K562 (cell line): ENCODE measurements around the gene ITK. TPM values are rescaled to one million over a fixed set of nuclear protein-coding genes. Genes with fewer than 3 reads are reported as not detected.

ENCODE experiments used
- ARHGAP35 ChIP-seq: fragments of 450-650 bp; IDR thresholded peaks from 2 replicates; pipeline ENCODE4 v1.6.1; 2018; ENCODE audit not compliant: partially characterized antibody
- BMI1 ChIP-seq: fragments of 150-350 bp; IDR thresholded peaks from 2 replicates; pipeline ENCODE4 v1.6.1; 2014; ENCODE audit warnings: low read length
- ELF2 ChIP-seq: fragments of 250-450 bp; sonication (Bioruptor Pico); IDR thresholded peaks from 2 replicates; pipeline ENCODE4 v1.5.0; 2021; ENCODE audit warnings: mild to moderate bottlenecking
- HEY1 ChIP-seq: fragments of 250-450 bp; sonication (Bioruptor Pico); IDR thresholded peaks from 2 replicates; pipeline ENCODE4 v1.5.0; 2020; ENCODE audit warnings: mild to moderate bottlenecking, moderate library complexity, borderline replicate concordance
- HNRNPK ChIP-seq: fragments of 200-400 bp; formaldehyde crosslinking; IDR thresholded peaks from one replicate; pipeline ENCODE4 v1.6.1; 2018; ENCODE audit warnings: mild to moderate bottlenecking, low read depth, low read length; ENCODE audit not compliant: poor library complexity, severe bottlenecking
- KAT2B ChIP-seq: IDR thresholded peaks from one replicate; pipeline ENCODE4 v1.6.1; 2012; ENCODE audit warnings: low read depth, mild to moderate bottlenecking, control low read depth, inconsistent platforms, low read length, moderate library complexity
- MAFF ChIP-seq: IDR thresholded peaks from 2 replicates; pipeline ENCODE4 v1.6.1; 2012; ENCODE audit warnings: low read length, improper control_type of control experiment
- MECOM ChIP-seq: fragments of 250-450 bp; sonication (Bioruptor Pico); IDR thresholded peaks from 2 replicates; pipeline ENCODE4 v1.8.0; 2022; ENCODE audit warnings: inconsistent platforms
- NRF1 ChIP-seq, 2 experiments: fragments of 450-650 bp; IDR thresholded peaks in 1 of 2; conservative IDR thresholded peaks in 1 of 2; 2 replicates each; pipeline ENCODE4 v1.6.1; 2014; ENCODE audit warnings: mild to moderate bottlenecking in 2 of 2
- PURB ChIP-seq: sonication (generic); formaldehyde crosslinking; IDR thresholded peaks from 2 replicates; pipeline ENCODE4 v1.9.0; 2021; ENCODE audit warnings: low read depth, mild to moderate bottlenecking, missing genetic modification reagents
- ZNF175 ChIP-seq: fragments of 200-800 bp; sonication (Bioruptor generic); IDR thresholded peaks from 2 replicates; pipeline ENCODE4 v1.6.1; 2016; ENCODE audit warnings: low read depth, mild to moderate bottlenecking, missing genetic modification characterization, missing compliant biosample characterization
- ZNF589 ChIP-seq: fragments of 200-800 bp; sonication (Bioruptor generic); IDR thresholded peaks from 2 replicates; pipeline ENCODE4 v1.6.1; 2016; ENCODE audit warnings: low read depth, missing genetic modification characterization, missing compliant biosample characterization
- ZNF707 ChIP-seq: fragments of 250-450 bp; sonication (Bioruptor Pico); conservative IDR thresholded peaks from 2 replicates; pipeline ENCODE4 v1.8.0; 2022; ENCODE audit warnings: inconsistent platforms, mild to moderate bottlenecking, moderate library complexity
- polyA plus RNA-seq, 8 experiments: library from polyadenylated mRNA; depleted of rRNA in 4 of 8; stranded (reverse) in 5 of 8; unstranded in 3 of 8; fragments of >200 nt; fragmentation: Nextera tagmentation in 2 of 8; fragmentation: Illumina TruSeq in 1 of 8; extraction: Ambion mirVana in 2 of 8; extraction: Trizol in 1 of 8; gene quantifications; 2 replicates each; pipeline versions ENCODE4 v1.2.1 to v1.2.3, GENCODE V29; 2011 to 2014; ENCODE audit warnings: inconsistent platforms in 1 of 8, missing spikeins in 1 of 8
- total RNA-seq, 7 experiments: library from RNA; depleted of rRNA in 6 of 7; stranded (reverse); fragments of >200 nt in 6 of 7; fragmentation: Illumina TruSeq in 2 of 7; extraction: Trizol in 2 of 7; gene quantifications; 2 replicates each; pipeline versions ENCODE4 v1.2.1 to v1.2.3, GENCODE V29; 2011 to 2021; ENCODE audit warnings: low replicate concordance in 1 of 7
- TF ChIP-seq, protein P1 (sequence below), 2 experiments: fragments of 450-650 bp; IDR thresholded peaks; 2 replicates each; pipeline ENCODE4 v1.6.1; 2016; ENCODE audit warnings: mild to moderate bottlenecking in 2 of 2, borderline replicate concordance in 1 of 2, low read depth in 1 of 2, moderate library complexity in 1 of 2

Gene ITK
- total and polyA plus RNA-seq, 9 of the 15 experiments (the other 6 are each of a cell fraction or from before 2014, with no cell fraction given), result 0.04 to 0.75 TPM; not detected in 7

DNA sequence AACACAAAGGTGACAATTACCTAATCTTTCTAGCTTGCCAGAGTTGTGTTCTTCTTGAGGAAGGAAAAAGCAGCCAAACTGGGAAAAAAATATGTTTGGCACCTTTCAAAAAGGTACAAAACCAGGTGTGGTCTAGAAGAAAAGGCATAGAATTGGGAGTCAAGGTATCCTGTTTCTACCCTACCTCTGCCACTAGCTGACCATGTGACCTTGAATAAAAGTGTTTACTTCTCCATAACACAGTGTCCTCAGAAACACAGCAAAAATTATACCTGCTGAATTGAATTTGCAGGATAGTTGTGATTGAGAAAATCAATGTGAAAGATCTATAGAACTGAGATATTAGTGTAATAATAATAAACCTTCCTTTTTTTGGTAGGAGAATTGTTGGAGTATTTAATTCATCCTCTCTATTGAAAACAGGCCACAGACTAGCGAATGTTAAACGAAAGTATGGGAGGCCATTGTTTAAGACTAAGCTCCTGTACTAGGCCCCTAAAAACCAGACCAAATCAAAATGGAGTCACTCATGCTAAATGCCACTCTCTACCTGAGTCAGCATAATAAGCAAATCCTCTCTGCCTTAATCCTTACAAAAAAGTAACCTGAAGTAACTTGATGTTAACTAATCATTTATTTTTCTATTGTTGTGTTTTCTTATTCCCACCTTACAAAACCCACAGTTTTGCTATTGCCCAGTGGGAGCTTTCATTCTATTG is 97.8 kb downstream of the ITK start (continued):
- TF ChIP-seq ELF2 (CRISPR knock-in tag), result peak; percentile 89
- TF ChIP-seq KAT2B, result no peak
- peak; percentile 79; the same call in 1 of the 2 replicates for TF ChIP-seq HEY1 (CRISPR knock-in tag)
- peak; percentile 98 for TF ChIP-seq ZNF175 (CRISPR knock-in tag)
- no peak for TF ChIP-seq ARHGAP35
- TF ChIP-seq HNRNPK, result no peak
- peak; percentile 62; the same call in 1 of the 2 replicates for TF ChIP-seq ZNF707 (CRISPR knock-in tag)
- TF ChIP-seq, protein P1, sequence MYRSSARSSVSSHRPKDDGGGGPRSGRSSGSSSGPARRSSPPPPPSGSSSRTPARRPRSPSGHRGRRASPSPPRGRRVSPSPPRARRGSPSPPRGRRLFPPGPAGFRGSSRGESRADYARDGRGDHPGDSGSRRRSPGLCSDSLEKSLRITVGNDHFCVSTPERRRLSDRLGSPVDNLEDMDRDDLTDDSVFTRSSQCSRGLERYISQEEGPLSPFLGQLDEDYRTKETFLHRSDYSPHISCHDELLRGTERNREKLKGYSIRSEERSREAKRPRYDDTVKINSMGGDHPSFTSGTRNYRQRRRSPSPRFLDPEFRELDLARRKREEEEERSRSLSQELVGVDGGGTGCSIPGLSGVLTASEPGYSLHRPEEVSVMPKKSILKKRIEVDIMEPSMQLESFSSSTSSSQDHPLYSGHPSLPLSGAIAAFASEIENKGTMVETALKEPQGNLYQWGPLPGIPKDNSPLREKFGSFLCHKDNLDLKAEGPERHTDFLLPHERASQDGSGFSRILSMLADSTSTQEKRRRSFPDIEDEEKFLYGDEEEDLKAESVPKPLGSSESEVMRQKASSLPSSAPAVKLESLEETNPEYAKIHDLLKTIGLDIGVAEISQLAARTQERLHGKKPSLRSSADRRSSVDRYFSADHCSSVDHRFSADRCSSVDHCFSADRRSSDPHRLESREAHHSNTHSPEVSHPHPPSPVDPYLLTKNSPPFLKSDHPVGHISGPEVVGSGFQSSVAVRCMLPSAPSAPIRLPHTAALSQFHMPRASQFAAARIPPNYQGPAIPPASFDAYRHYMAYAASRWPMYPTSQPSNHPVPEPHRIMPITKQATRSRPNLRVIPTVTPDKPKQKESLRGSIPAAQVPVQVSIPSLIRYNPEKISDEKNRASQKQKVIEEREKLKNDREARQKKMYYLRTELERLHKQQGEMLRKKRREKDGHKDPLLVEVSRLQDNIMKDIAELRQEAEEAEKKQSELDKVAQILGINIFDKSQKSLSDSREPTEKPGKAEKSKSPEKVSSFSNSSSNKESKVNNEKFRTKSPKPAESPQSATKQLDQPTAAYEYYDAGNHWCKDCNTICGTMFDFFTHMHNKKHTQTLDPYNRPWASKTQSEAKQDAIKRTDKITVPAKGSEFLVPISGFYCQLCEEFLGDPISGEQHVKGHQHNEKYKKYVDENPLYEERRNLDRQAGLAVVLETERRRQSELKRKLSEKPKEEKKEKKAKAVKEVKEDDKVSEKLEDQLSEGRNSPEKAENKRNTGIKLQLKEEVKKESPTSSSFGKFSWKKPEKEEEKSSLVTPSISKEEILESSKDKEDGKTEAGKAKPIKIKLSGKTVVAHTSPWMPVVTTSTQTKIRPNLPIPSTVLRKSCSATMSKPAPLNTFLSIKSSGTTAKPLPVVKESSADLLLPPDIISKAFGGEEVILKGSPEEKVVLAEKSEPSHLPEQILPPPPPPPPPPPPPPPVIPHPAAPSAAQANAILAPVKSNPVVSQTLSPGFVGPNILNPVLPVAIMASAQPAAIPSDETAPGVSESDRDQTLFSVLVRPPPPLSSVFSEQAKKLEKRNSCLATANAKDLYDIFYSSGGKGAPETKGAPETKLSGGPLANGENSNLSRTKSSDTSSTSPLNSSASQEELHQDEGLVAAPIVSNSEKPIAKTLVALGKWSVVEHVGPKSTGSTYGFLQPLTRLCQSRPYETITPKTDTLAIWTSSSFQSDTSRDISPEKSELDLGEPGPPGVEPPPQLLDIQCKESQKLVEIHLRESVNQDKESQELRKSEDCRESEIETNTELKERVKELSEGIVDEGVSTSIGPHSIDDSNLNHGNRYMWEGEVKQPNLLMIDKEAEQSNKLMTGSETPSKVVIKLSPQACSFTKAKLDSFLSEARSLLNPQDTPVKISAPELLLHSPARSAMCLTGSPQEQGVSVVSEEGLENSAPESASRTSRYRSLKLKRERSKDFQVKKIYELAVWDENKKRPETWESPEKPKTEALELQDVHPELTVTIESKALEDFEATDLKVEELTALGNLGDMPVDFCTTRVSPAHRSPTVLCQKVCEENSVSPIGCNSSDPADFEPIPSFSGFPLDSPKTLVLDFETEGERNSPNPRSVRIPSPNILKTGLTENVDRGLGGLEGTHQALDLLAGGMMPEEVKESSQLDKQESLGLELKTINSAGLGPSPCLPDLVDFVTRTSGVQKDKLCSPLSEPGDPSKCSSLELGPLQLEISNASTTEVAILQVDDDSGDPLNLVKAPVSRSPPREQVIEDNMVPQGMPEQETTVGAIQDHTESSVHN (IDR thresholded peaks at IDR 0.05; ENCODE audit: borderline replicate concordance in 1 of 2, low read depth in 1 of 2), result no peak
- no peak for TF ChIP-seq BMI1
- peak; percentile 94 for TF ChIP-seq ZNF589 (CRISPR knock-in tag)
- TF ChIP-seq NRF1 (conservative IDR thresholded peaks at IDR 0.05 in 1 of 2, IDR thresholded peaks at IDR 0.05 in 1 of 2), result no peak
- TF ChIP-seq MAFF, result peak; percentile 49; the same call in 1 of the 2 replicates
- peak; percentile 97 for TF ChIP-seq MECOM (CRISPR knock-in tag)
- TF ChIP-seq PURB, result no peak
